Right lobe of liver (tissue), 4 donors: Measurements from ENCODE around the gene HOMER2.

Experiments used
- POLR2A ChIP-seq: fragments of 450-650 bp; IDR thresholded peaks from one replicate; pipeline ENCODE4 v1.6.1; 2017; ENCODE audit warnings: antibody characterized with exemption, mild to moderate bottlenecking
- TF ChIP-seq, protein P1 (sequence below), 4 donors: fragments of 200-600 bp in 3 of 4; fragments of 450-650 bp in 1 of 4; IDR thresholded peaks; one replicate each; pipeline versions ENCODE4 v1.5.1 to v1.8.0; 2016 to 2022; ENCODE audit warnings: antibody characterized with exemption in 4 of 4, mild to moderate bottlenecking in 2 of 4
- donor health status: DM: no; HTN: no; CAD: no.
- donor health status: DM: no; HTN: no; CAD: no.
- donor health status: DM: no; HTN: yes; CAD: no.

DNA sequence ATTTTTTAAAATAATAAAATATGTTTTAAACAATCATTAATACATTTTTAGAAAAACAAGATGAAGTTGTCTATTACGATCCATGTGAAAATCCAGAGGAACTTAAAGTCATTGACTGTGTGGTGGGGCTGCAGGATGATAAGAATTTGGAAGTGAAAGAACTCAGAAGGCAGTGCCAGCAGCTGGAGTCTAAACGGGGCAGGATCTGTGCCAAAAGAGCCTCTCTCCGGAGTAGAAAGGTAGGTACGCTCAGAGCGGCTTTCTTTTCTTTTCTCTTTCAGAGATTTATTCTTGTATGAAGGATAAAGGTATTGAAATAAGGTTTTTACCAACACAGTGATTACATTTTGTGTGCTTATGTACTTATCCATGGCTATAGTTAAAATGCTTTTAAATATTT is 129.5 kb downstream of the HOMER2 start:
- TF ChIP-seq, protein P1, sequence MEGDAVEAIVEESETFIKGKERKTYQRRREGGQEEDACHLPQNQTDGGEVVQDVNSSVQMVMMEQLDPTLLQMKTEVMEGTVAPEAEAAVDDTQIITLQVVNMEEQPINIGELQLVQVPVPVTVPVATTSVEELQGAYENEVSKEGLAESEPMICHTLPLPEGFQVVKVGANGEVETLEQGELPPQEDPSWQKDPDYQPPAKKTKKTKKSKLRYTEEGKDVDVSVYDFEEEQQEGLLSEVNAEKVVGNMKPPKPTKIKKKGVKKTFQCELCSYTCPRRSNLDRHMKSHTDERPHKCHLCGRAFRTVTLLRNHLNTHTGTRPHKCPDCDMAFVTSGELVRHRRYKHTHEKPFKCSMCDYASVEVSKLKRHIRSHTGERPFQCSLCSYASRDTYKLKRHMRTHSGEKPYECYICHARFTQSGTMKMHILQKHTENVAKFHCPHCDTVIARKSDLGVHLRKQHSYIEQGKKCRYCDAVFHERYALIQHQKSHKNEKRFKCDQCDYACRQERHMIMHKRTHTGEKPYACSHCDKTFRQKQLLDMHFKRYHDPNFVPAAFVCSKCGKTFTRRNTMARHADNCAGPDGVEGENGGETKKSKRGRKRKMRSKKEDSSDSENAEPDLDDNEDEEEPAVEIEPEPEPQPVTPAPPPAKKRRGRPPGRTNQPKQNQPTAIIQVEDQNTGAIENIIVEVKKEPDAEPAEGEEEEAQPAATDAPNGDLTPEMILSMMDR (IDR thresholded peaks at IDR 0.05): no peak
- no peak for TF ChIP-seq POLR2A
